Fibroblast of mammary gland (primary cell): ENCODE measurements around the gene FAM180A.

Experiments
- DNase-seq: peaks from one replicate; pipeline ENCODE4 v3.0.0-alpha.2; 2010; ENCODE audit warnings: low read depth
- H3K4me3 ChIP-seq: 2 replicates; pipeline ENCODE4 v1.5.1; 2011; ENCODE audit warnings: low read depth, mild to moderate bottlenecking, low read length, moderate library complexity; ENCODE audit not compliant: control insufficient read depth
- TF ChIP-seq, protein P1 (sequence below): conservative IDR thresholded peaks from 2 replicates; pipeline ENCODE4 v1.5.1; 2011; ENCODE audit warnings: low read depth, low read length, inconsistent platforms; ENCODE audit not compliant: control insufficient read depth, insufficient read depth

Gene FAM180A

DNA sequence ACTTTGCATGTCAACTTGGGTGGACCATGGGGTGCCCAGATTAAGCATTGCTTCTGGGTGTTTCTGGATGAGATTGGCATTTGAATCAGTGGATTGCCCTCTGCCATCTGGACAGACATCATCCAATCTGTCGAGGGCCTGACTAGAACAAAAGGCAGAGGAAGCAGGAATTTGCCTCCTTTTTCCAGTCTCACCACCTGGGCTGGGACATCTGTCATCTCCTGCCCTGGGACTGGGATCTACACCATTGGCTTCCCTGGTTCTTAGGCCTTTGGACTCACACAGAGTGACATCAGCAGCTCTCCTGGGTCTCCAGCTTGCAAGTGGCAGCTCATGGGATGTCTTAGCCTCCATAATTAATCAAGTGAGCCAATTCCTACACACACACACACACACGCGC, 30.9 kb downstream of the FAM180A start:
- H3K4me3 ChIP-seq = no peak overlapping the region
- DNase-seq = no peak
- TF ChIP-seq, protein P1, sequence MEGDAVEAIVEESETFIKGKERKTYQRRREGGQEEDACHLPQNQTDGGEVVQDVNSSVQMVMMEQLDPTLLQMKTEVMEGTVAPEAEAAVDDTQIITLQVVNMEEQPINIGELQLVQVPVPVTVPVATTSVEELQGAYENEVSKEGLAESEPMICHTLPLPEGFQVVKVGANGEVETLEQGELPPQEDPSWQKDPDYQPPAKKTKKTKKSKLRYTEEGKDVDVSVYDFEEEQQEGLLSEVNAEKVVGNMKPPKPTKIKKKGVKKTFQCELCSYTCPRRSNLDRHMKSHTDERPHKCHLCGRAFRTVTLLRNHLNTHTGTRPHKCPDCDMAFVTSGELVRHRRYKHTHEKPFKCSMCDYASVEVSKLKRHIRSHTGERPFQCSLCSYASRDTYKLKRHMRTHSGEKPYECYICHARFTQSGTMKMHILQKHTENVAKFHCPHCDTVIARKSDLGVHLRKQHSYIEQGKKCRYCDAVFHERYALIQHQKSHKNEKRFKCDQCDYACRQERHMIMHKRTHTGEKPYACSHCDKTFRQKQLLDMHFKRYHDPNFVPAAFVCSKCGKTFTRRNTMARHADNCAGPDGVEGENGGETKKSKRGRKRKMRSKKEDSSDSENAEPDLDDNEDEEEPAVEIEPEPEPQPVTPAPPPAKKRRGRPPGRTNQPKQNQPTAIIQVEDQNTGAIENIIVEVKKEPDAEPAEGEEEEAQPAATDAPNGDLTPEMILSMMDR = no peak

DNA sequence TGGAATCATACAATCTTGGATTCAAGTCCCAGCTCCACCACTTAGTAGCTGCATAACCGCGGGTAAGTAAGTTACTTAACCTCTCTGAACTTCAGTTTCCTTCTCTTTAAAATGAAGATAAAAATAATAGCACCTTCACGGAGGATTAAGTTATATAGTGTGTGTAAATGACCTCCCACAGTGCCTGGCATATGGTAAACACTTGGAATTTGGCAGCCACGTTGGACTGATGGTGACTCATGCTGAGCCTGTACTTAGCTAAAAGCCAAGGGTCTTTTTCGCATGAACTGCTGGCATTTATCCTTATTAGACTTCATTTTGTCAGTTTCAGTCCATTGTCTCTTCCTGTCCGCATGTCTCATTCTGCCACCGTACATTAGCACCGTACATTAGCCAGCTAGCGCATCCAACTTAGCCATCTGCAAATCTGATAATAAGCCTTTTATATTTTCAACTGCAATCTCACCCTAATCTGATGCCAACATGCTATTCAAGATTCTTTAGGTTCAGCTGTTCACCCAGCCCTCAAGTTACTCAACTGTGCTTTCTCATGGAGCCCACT, 31.9 kb downstream of the FAM180A start:
- TF ChIP-seq, protein P1 = no peak
- DNase-seq = peak; percentile 93

DNA sequence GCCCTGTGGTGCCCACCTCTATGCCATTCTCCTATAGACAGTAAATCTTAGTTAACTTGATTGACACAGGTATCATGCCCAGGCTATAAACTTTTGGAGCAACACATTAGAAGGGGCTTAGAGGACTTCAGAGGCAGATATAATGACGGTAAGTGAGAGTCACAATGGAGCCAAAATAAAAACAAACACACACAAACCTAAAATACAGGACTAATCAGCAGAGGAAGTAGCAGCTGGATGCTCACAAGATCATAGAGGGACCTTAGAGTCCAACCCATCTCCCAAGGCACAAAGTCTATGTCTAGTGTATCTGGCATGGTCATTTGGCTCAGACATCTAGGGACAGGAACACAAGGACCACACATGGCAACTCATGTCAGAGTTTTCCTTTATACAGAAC, 32.9 kb downstream of the FAM180A start:
- DNase-seq = no peak
- TF ChIP-seq, protein P1 = no peak
- no peak overlapping the region for H3K4me3 ChIP-seq

More for the DNA sequence above, 31.9 kb downstream of the FAM180A start:
- no peak overlapping the region for H3K4me3 ChIP-seq

DNA sequence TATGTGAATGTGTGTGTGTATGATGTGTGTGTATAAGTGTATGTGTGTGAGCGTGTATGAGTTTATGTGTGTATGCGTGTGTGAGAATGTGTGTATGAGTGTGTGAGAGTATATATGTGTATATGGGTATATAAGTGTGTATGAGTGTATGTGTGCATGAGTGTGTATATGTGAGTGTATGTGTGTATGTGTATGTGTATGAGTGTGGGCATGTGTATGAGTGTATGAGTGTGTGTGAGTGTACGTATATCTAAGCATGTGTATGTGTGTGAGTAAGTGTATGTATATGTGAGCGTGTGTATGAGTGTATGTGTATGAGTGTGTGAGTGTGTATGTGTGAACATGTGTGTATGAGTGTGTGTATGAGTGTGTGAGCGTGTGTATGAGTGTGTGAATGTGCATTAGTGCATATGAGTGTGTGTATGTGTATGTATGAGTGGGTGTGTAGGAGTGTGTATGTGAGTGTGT, 33.5 kb downstream of the FAM180A start:
- DNase-seq = no peak
- TF ChIP-seq, protein P1 = no peak
- no peak overlapping the region for H3K4me3 ChIP-seq

DNA sequence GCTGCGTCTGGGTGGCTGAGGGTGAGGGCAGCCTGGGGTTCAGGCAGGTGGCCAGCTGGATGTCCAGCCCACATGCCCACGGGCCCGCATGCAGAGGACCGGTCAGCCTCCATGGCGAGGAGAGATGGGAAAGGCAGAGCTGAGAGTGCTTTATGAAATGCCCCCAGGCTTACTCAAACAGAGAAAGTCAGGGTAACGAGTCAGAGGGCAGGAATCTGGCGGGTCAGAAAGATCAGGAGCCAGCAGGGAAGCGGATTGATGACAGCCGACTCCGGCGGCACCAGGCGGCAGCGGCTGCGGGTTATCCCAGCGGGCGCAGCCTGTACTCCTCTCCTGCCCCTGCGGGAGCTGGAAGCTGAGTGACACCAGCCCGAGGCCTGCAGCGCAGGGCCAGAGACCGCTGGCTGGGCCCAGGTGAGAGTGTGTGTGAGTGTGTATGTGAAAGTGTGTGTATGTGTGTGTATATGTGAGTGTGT, 34.0 kb downstream of the FAM180A start:
- peak; percentile 78 for DNase-seq
- TF ChIP-seq, protein P1 = no peak
- no peak overlapping the region for H3K4me3 ChIP-seq

DNA sequence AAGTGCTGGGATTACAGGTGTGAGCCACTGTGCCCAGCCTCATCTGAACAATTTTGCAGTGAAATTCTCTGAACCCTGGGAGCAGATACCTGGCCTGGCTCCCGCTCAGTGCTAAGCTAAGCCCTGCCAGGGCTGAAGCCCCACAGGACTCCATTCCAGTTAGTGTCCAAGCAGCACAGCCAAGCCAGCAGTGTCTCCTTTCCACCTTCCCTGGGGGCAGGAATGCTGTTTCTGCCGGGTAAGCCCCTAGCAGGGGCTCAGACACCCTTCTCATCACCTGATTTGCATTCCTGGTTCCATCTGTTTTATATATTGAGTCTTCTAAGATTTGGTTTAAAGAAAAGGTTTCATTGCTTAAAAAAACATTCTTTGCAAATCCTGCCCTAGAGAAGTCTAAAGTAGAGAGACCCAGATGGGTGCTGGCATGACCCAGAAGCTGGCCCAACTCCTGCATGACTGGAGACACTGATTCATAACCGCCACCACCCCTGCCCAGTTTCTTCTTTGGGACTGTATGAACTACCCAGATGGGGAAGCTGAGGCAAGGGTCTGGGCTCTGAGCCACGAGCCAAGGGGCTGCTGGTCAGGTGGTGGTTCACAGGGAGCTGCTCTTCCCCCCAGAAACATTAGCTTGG, 34.7 kb downstream of the FAM180A start:
- H3K4me3 ChIP-seq = no peak overlapping the region
- TF ChIP-seq, protein P1 = no peak
- DNase-seq = peak; percentile 31
